Spleen (tissue), 7 donors: ENCODE data around the gene AHRR.

Experiments
- CTCF ChIP-seq, 11 experiments: fragments of 200-600 bp in 7 of 11; fragments of 450-650 bp in 4 of 11; sonication (generic) in 4 of 11; IDR thresholded peaks in 8 of 11; conservative IDR thresholded peaks in 3 of 11; 1 replicate in 7 of 11; 2 replicates in 4 of 11; pipeline versions ENCODE4 v1.4.0 to v1.8.0; 2016 to 2021; ENCODE audit warnings: antibody characterized with exemption in 11 of 11, inconsistent platforms in 4 of 11, mild to moderate bottlenecking in 1 of 11
- POLR2A ChIP-seq, 3 donors: fragments of 450-650 bp; IDR thresholded peaks; one replicate each; pipeline ENCODE4 v1.5.1; 2017; ENCODE audit warnings: antibody characterized with exemption in 3 of 3, mild to moderate bottlenecking in 1 of 3
- POLR2AphosphoS5 ChIP-seq, 3 donors: sonication (generic); formaldehyde crosslinking; IDR thresholded peaks; one replicate each; pipeline ENCODE4 v1.5.1; 2017; ENCODE audit warnings: antibody characterized with exemption in 3 of 3
- donor health status: DM: no; HTN: no; CAD: no; lungs with moderate emphysema.
- donor health status: DM: no; HTN: no; CAD: no.
- donor health status: DM: no; HTN: no; CAD: no.

- no peak for TF ChIP-seq POLR2A (IDR thresholded peaks at IDR 0.05)
- no peak for TF ChIP-seq CTCF (IDR thresholded peaks at IDR 0.05 in 8 of 11, conservative IDR thresholded peaks at IDR 0.05 in 3 of 11)
- TF ChIP-seq POLR2AphosphoS5 (IDR thresholded peaks at IDR 0.05) = no peak
These were observed 33.3 kb downstream of the AHRR start for GRCh38 chr5:354581-355378.
